NCI-H524 treated with DMSO at 0.1 percent for 48 hours (cell line): ENCODE data around the gene EPO.
"Not testable (repeated sequence)": the region's sequence is repeated elsewhere in the genome, so short reads cannot be mapped to it uniquely, and the experiment has no call there.

Experiments
- DNase-seq: peaks from one replicate; lab custom pipeline; 2025; lab: John Stamatoyannopoulos, UW

The EPO gene

DNA sequence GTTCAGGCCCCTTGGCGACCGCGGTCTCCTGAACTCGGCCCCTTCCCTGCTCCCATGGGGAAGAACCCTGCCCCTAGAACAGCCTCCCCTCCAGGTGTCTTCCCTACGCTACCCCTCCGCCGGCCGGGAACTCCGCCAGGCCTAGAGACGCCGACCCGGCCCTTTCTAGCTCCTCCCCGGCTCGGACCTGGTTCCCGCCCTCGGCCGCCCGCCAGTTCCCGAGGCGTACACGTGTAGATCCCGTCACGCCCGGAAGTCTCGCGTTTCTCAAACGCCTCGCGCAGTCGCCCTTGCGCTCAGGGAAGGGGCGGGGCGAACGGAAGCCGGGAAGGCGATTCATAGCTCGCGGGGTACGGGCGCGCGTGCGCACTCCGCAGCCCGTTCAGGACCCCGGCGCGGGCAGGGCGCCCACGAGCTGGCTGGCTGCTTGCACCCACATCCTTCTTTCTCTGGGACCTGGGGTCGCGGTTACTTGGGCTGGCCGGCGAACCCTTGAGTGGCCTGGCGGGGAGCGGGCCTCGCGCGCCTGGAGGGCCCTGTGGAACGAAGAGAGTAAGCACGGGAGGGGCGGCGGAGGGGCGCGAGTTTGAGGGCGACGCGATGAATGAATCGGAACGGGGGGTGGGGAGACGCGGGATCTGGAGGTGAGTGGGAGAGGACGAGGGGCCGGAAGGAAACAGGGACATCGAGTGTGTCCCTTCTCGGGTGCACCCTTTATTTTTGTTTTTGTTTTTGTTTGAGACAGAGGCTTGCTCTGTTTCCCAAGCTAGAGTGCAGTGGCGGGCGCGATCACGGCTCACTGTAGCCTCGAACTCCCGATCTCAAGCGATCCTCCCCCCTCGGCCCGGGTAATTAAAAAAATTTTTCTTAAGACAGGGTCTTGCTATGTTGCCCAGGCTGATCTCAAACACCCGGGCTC lies 14.3 kb upstream of the EPO start, which contains the start of gene POP7:
Gene POP7, plus strand, starts transcription at position 369 of the 919 bp plus-strand sequence. CDS start 710 bp downstream, outside the sequence.
- DNase-seq: peak; percentile 78

DNA sequence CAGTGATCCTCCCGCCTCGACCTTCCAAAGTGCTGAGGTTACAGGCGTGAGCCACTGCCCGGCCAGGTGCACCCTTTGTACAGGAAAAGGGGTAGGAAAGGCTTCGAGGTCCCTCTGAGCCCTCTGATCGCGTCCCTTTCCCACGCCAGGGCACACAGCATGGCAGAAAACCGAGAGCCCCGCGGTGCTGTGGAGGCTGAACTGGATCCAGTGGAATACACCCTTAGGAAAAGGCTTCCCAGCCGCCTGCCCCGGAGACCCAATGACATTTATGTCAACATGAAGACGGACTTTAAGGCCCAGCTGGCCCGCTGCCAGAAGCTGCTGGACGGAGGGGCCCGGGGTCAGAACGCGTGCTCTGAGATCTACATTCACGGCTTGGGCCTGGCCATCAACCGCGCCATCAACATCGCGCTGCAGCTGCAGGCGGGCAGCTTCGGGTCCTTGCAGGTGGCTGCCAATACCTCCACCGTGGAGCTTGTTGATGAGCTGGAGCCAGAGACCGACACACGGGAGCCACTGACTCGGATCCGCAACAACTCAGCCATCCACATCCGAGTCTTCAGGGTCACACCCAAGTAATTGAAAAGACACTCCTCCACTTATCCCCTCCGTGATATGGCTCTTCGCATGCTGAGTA lies 13.5 kb upstream of the EPO start:
- no peak for DNase-seq

DNA sequence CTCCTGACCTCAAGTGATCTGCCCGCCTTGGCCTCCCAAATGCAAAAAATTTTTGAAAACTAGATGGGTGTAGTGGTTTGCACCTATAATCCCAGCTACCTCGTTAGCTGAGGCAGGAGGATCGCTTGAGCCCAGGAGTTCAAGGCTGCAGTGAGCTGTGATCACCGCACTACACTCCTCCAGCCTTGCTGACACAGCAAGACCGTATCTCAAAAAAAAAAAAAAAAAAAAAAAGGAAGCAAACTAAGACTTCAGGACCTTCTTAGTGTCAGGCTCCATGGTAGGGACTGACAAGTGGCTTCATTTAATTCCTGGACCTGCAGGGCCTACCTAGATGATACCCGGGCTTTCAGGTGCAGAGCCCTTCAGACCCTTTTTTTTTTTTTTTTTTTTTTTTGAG lies 11.9 kb upstream of the EPO start:
- DNase-seq: no peak

DNA sequence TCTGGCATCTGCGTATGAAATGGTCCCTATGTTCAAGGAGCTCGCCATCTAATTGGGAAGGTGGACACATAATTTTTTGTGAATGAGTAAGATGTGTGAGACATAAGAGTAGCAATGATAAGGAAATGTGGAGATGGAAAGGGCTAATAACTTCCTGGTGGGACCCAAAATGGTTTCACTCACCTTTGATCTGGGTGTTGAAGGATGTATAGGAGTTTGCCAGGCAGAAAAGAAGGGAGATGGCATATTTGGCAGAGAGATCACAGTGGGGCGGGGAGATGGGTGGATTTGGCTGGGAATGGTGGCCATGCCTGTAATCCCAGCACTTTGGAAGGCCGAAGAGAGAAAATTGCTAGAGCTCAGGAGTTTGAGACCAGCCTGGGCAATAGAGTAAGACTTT lies 9.8 kb upstream of the EPO start:
- DNase-seq: no peak

DNA sequence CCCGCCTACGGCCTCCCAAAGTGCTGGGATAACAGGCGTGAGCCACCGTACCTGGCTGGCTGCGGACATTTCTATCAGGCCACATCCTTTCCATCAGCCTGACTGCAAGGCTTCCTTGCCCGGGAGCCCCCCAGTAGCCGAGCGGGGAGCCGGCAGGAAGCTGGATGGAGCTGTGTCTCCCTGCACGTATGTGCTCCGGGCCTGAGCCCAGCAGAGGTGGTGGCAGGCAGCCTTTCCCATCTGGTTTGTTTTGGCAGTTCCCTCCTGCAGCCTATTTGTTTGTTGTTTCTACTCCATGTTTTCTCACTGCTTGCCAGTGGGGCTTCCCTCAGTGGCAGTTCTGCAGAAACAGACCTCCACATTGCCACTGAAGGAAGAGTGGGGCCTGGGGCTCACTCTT lies 8.9 kb upstream of the EPO start:
- DNase-seq: no peak

DNA sequence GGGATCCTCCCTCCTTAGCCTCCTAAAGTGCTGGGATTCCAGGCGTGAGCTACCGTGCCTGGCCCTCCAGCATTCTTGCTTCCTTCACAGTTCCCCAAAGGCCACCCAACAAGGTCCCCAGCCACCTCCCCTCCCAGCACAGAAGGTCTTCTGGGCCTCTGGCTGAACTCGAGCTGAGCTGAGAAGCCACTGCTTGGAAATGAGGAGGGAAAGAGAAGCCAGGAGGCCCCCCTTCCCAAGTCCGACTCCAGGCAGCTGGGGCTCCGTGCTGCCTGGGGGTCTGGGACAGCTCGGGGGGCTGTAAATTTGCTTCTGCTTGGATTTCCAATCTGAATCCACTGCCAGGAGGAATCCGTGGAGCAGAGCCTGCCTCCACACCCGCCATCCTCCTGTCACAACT lies 5.5 kb upstream of the EPO start:
- DNase-seq: no peak

DNA sequence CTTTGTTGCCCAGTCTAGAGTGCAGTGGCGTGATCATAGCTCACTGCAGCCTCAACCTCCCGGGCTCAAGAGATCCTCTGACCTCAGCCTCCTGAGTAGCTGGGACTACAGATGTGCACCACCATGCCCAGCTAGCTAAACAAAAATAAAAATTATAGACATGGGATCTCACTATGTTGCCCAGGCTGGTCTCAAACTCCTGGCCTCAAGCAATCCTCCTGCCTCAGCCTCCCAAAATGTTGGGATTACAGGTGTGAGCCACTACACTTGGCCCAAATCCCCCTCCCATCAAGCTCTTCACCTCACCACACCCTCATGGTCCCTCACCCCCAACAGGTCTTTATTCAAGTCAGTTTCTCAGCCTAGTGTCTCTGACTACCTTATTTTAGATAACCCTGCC lies 3.2 kb upstream of the EPO start:
- not testable (repeated sequence) for DNase-seq

DNA sequence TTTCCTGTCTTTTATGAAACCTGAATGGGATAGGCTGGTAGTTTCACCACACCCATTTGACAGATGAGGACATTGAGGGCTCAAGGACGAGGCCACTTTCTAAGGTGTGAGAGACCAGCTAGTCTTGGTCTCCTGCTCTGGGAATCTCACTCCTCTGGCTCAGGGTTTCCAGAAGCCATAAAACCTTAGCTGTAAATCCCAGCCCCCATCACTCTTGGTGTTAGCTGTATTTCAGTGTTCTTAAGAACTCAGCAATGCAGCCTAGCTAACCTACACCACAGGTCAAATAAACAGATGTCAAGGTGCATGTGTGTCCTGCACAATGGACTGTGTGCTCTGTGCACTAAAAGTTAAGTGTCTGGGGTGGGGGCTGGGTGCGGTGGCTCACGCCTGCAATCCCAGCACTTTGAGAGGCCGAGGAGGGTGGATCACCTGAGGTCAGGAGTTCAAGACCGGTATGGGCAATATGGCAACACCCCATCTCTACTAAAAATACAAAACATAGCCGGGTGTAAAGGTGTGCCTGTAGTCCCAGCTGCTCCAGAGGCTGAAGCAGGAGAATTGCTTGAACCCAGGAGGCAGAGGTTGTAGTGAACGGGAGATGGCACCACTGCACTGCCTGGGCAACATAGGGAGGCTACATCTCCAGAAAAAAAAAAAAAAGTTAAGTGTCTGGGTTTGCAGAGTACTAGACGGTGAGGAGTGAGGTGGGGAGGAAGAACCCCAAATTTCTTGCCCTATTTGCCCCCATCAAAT lies 567 bp upstream of the EPO start:
- no peak for DNase-seq

DNA sequence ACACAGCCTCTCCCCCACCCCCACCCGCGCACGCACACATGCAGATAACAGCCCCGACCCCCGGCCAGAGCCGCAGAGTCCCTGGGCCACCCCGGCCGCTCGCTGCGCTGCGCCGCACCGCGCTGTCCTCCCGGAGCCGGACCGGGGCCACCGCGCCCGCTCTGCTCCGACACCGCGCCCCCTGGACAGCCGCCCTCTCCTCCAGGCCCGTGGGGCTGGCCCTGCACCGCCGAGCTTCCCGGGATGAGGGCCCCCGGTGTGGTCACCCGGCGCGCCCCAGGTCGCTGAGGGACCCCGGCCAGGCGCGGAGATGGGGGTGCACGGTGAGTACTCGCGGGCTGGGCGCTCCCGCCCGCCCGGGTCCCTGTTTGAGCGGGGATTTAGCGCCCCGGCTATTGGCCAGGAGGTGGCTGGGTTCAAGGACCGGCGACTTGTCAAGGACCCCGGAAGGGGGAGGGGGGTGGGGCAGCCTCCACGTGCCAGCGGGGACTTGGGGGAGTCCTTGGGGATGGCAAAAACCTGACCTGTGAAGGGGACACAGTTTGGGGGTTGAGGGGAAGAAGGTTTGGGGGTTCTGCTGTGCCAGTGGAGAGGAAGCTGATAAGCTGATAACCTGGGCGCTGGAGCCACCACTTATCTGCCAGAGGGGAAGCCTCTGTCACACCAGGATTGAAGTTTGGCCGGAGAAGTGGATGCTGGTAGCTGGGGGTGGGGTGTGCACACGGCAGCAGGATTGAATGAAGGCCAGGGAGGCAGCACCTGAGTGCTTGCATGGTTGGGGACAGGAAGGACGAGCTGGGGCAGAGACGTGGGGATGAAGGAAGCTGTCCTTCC lies 620 bp downstream of the EPO start:
- DNase-seq: no peak

DNA sequence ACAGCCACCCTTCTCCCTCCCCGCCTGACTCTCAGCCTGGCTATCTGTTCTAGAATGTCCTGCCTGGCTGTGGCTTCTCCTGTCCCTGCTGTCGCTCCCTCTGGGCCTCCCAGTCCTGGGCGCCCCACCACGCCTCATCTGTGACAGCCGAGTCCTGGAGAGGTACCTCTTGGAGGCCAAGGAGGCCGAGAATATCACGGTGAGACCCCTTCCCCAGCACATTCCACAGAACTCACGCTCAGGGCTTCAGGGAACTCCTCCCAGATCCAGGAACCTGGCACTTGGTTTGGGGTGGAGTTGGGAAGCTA lies 1.2 kb downstream of the EPO start:
- DNase-seq: no peak

DNA sequence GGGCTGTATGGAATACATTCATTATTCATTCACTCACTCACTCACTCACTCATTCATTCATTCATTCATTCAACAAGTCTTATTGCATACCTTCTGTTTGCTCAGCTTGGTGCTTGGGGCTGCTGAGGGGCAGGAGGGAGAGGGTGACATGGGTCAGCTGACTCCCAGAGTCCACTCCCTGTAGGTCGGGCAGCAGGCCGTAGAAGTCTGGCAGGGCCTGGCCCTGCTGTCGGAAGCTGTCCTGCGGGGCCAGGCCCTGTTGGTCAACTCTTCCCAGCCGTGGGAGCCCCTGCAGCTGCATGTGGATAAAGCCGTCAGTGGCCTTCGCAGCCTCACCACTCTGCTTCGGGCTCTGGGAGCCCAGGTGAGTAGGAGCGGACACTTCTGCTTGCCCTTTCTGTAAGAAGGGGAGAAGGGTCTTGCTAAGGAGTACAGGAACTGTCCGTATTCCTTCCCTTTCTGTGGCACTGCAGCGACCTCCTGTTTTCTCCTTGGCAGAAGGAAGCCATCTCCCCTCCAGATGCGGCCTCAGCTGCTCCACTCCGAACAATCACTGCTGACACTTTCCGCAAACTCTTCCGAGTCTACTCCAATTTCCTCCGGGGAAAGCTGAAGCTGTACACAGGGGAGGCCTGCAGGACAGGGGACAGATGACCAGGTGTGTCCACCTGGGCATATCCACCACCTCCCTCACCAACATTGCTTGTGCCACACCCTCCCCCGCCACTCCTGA lies 2.4 kb downstream of the EPO start:
- DNase-seq: no peak

DNA sequence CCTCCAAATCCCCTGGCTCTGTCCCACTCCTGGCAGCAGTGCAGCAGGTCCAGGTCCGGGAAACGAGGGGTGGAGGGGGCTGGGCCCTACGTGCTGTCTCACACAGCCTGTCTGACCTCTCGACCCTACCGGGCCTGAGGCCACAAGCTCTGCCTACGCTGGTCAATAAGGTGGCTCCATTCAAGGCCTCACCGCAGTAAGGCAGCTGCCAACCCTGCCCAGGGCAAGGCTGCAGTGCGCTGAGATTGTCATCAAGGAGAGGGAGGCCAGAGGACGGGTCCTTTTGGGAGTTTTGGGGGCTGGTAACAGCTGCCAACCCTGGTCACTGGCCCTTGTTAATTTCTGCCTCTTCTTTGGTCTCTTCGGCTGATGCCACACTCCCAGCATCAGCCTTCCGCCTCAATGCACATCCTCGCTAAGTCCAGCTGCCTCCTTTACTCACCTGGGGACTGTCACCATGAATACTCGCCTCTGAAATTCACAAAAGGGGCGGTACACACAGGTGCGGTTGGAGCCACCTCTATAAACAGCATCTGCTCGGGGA lies 3.5 kb downstream of the EPO start:
- DNase-seq: no peak

DNA sequence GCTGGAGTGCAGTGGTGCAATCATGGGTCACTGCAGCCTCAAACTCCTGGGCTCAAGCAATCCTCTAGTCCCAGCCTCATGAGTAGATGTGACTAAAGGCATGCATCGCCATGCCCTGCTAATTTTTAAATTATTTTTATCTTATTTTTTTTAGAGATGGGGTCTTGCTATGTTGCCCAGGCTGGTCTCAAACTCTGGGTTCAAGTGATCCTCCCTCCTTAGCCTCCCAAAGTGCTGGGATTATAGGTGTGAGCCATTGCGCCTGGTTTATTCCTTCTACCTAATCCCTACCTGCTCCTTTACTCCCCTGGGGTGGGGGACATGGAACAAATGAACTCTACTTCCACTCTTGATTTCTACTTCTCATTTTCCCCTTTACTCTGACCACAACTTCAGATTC lies 4.1 kb downstream of the EPO start:
- not testable (repeated sequence) for DNase-seq

DNA sequence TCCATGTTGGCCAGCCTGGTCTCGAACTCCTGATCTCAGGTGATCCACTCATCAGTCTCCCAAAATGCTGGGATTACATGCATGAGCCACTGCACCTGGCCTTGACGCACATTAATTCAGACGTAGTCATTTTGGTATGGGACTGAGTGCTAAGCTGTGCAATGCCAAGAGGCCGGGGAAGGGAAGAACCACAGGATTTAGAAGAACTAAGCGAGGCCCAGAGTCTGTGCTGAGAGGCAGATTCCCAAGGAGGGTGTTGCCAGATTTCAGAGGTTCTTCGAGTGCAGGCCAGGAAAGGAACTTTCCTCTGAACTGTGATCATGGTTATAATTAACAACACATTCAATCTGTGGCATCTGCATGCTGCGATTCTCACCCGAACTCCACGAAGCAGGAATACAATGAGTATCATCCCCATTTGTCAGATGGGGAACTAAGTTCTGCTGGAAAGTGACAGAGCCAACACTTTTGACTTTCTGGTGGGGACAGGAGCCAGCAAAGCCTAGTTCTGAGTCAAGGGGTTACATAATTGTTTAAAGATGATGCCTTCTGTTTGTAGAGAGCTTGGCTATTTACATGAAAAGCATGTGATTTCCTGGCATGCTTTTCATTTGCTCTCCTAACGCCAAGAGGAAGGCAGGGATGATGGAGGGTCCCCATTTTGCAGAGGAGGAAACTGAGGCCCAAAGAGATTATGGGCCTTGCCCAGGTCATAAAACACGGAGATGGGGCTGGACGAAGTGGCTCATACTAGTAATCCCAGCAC lies 6.9 kb downstream of the EPO start:
- no peak for DNase-seq

DNA sequence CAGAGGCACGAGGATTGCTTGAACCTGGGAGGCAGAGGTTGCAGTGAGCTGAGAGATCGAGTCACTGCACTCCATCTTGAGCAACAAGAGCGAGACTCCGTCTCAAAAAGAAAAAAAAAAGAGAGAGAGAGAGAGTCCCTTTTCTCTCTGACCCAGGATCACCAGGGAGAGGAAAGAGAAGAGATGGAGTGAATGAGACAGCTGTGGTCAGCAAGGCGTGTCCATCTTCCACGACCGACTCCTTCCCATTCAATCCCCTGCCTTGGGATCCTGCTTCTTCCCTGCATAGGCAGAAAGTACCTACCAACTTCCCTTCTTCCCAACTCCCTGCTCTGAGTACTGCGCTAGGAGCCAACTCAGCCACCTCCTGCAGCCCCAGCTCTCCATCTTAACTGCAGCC lies 7.9 kb downstream of the EPO start:
- no peak for DNase-seq

DNA sequence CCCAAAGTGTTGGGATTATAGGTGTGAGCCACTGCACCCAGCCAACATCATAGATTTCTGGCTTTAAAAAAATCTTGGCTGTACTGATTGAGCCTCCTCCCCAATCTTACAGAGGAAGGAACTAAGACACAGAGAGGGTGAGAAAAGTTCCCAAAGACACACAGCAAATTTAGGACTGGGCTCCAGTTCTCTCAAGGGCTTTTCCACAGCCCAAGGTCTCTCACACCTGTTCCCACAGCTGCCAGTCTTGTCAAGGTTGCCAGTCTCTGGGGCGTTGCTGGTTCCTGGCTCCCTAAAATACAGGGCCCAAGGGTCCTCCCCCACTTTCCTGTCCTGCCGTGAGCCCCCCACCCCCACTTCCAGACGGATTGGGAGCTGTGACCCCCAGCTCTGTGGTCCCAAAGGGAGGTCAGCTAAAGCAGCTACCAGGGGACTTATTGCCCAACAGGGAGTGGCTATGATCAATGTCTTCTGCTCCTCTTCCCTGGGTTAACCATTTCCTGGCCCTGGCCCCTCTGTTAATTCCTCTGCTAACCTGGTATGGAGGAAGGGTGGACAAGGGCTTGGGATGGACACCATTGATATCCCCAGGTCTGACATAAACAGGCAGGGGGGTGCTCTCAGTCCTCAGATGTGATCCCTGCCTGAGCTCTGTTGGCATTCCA lies 10.0 kb downstream of the EPO start:
- no peak for DNase-seq

DNA sequence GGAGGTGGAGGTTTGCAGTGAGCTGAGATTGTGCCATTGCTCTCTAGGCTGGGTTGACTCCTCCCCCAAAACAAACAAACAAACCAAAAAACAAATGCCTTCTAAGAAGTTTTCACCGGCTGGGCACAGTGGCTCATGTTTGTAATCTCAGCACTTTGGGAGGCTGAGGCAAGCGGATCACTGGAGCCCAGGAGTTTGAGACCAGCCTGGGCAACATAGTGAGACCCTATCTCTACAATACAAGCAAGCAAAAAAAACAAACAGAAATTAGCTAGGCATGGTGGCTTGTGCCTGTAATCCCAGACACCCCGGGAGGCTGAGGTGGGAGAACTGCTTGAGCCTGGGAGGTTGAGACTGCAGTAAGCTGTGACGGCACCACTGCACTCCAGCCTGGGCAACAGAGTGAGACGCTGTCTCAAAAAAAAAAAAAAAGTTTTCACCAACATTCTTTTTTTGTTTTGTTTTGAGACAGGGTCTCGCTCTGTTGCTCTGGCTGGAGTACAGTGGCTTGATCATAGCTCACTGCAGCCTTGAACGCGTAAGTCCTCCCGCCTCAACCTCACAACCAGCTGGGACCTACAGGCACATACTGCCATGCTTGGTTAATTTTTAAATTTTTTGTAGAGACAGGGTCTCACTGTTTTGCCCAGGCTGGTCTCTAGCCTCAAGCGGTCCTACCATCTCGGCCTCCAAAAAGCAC lies 11.8 kb downstream of the EPO start:
- no peak for DNase-seq

DNA sequence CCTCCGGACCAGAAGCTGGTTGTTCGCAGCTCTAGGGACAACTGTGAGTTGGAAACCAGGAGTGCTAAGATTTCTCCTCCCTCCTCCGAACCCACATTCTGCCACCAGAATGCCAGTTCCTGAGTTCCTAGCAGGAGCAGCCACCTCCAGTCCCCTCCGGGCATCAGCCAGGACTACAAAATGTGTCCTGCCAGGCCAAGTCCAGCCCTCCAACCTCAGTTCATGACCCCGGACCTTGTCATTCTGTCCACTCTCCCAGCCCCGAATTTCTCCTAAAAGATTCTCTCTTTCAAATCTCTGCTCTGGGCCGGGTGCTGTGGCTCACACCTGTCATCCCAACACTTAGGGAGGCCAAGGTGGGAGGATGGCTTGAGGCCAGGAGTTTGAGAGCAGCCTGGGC lies 15.5 kb downstream of the EPO start:
- no peak for DNase-seq

DNA sequence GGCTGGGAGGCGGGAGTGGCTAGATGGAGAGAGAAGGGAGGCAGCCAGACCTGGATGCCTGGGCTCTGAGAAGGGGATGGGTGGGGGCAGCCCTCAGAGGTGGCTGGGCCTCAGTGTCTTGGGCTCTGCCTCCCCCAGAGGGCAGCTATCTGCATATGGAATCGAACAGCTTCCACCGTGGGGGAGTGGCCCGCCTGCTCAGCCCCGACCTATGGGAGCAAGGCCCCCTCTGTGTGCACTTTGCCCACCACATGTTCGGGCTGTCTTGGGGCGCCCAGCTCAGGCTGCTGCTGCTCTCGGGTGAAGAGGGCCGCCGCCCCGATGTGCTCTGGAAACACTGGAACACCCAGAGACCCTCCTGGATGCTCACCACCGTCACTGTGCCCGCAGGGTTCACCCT lies 16.4 kb downstream of the EPO start:
- DNase-seq: no peak
